HG03103 (cell line): ENCODE measurements around the gene PANK4.

Source experiments
- ATAC-seq: cut with Tn5 transposase; IDR thresholded peaks from one replicate; pipeline ENCODE4 v1.9.1; 2021; ENCODE audit warnings: low read depth; ENCODE audit not compliant: unreplicated experiment

PANK4 gene

GRCh38 chr1:2483026-2483425 lies 43.4 kb downstream of the PANK4 start:
- ATAC-seq, result no peak

- ATAC-seq, result no peak
Measured at GRCh38 chr1:2482588-2482987, 43.8 kb downstream of the PANK4 start.

GRCh38 chr1:2481885-2482284 lies 44.5 kb downstream of the PANK4 start:
- ATAC-seq, result no peak

GRCh38 chr1:2480986-2481364 lies 45.4 kb downstream of the PANK4 start:
- ATAC-seq, result no peak

- ATAC-seq, result no peak
Measured at GRCh38 chr1:2480236-2480985, 46.0 kb downstream of the PANK4 start.

GRCh38 chr1:2479618-2480017 lies 46.8 kb downstream of the PANK4 start:
- no peak for ATAC-seq

- no peak for ATAC-seq
Measured at GRCh38 chr1:2479186-2479585, 47.2 kb downstream of the PANK4 start.

GRCh38 chr1:2477791-2478499 lies 48.5 kb downstream of the PANK4 start:
- ATAC-seq, result no peak

GRCh38 chr1:2477309-2477708 lies 49.1 kb downstream of the PANK4 start:
- ATAC-seq, result no peak

GRCh38 chr1:2476061-2476999 lies 50.1 kb downstream of the PANK4 start, which contains the start of gene PLCH2:
TSS of gene PLCH2 (plus strand) at chr1:2476289. CDS start at chr1:2476589, 300 bp downstream.
- no peak for ATAC-seq

GRCh38 chr1:2475571-2475970 lies 50.8 kb downstream of the PANK4 start:
- ATAC-seq, result no peak

GRCh38 chr1:2474933-2475371 lies 51.4 kb downstream of the PANK4 start:
- ATAC-seq, result no peak

- no peak for ATAC-seq
Measured at GRCh38 chr1:2474104-2474844, 52.1 kb downstream of the PANK4 start.

GRCh38 chr1:2473198-2473597 lies 53.2 kb downstream of the PANK4 start:
- no peak for ATAC-seq

- ATAC-seq, result no peak
Measured at GRCh38 chr1:2472561-2473177, 53.7 kb downstream of the PANK4 start.

GRCh38 chr1:2472109-2472508 lies 54.3 kb downstream of the PANK4 start:
- ATAC-seq, result no peak

GRCh38 chr1:2471587-2472001 lies 54.8 kb downstream of the PANK4 start:
- ATAC-seq, result no peak

- ATAC-seq, result no peak
Measured at GRCh38 chr1:2471159-2471471, 55.3 kb downstream of the PANK4 start.

- ATAC-seq, result no peak
Measured at GRCh38 chr1:2470290-2471158, 55.9 kb downstream of the PANK4 start.
